Smooth muscle cell (in vitro differentiated cells): ENCODE measurements around the gene RELCH. TPM values are rescaled to one million over a fixed set of nuclear protein-coding genes. Genes with fewer than 3 reads are reported as not detected.

Experiments used
- DNase-seq: peaks from one replicate; lab custom pipeline; 2025; ENCODE audit not compliant: unreplicated experiment; lab: John Stamatoyannopoulos, UW
- H2AFZ ChIP-seq: fragments of 200-600 bp; sonication (generic); 2 replicates; pipeline ENCODE4 v1.6.0; 2016; ENCODE audit warnings: antibody characterized with exemption, low read depth, mild to moderate bottlenecking
- H3F3A ChIP-seq: fragments of 200-600 bp; sonication (generic); 2 replicates; pipeline ENCODE4 v1.6.0; 2017; ENCODE audit warnings: antibody characterized with exemption, low read depth
- H3K27ac ChIP-seq: fragments of 200-600 bp; sonication (generic); 2 replicates; pipeline ENCODE4 v1.5.1; 2016; ENCODE audit warnings: low read depth, mild to moderate bottlenecking
- H3K27me3 ChIP-seq: fragments of 200-600 bp; sonication (generic); 2 replicates; pipeline ENCODE4 v1.6.1; 2016; ENCODE audit warnings: low read depth, mild to moderate bottlenecking
- H3K36me3 ChIP-seq: fragments of 200-600 bp; sonication (generic); 2 replicates; pipeline ENCODE4 v1.5.1; 2016; ENCODE audit warnings: low read depth
- H3K4me1 ChIP-seq: fragments of 200-600 bp; sonication (generic); 2 replicates; pipeline ENCODE4 v1.5.1; 2016; ENCODE audit warnings: low read depth
- H3K4me2 ChIP-seq: fragments of 200-600 bp; sonication (generic); 2 replicates; pipeline ENCODE4 v1.6.0; 2016; ENCODE audit warnings: mild to moderate bottlenecking
- H3K4me3 ChIP-seq: fragments of 200-600 bp; sonication (generic); 2 replicates; pipeline ENCODE4 v1.5.1; 2016; ENCODE audit warnings: mild to moderate bottlenecking
- H3K79me2 ChIP-seq: fragments of 200-600 bp; sonication (generic); 2 replicates; pipeline ENCODE4 v1.6.0; 2016; ENCODE audit warnings: low read depth, mild to moderate bottlenecking
- H3K9ac ChIP-seq: fragments of 200-600 bp; sonication (generic); 2 replicates; pipeline ENCODE4 v1.6.0; 2016; ENCODE audit warnings: low read depth
- H3K9me3 ChIP-seq: fragments of 200-600 bp; sonication (generic); replicated peaks from 2 replicates; pipeline ENCODE4 v1.5.1; 2016; ENCODE audit warnings: low read depth
- H4K20me1 ChIP-seq: fragments of 200-600 bp; sonication (generic); 2 replicates; pipeline ENCODE4 v1.6.0; 2016; ENCODE audit warnings: low read depth
- CTCF ChIP-seq: fragments of 200-600 bp; sonication (generic); IDR thresholded peaks from 2 replicates; pipeline ENCODE4 v1.5.1; 2017; ENCODE audit warnings: borderline replicate concordance, mild to moderate bottlenecking, antibody characterized with exemption; ENCODE audit not compliant: insufficient read depth, poor library complexity, severe bottlenecking
- WGBS: methylation state at CpG from one replicate; pipeline ENCODE4 v1.1.7; 2016; ENCODE audit warnings: low lambda C conversion rate; 5-methylcytosine and 5-hydroxymethylcytosine counted together
- polyA plus RNA-seq: library from polyadenylated mRNA; unstranded; fragments of >200 nt; fragmentation: Nextera tagmentation; extraction: Ambion mirVana; gene quantifications from 2 replicates; pipeline ENCODE4 v1.2.1, GENCODE V29; 2016
- total RNA-seq: library from RNA; depleted of rRNA; stranded (reverse); fragments of >200 nt; gene quantifications from 2 replicates; pipeline ENCODE4 v1.2.3, GENCODE V29; 2014

Gene RELCH
- total and polyA plus RNA-seq, 2 experiments from 2014 or later, result 3.6 to 19.2 TPM

GRCh38 chr18:62336618-62337017 lies 149.6 kb downstream of the RELCH start:
- DNase-seq, result no peak
- Histone ChIP-seq H3K27ac (no peak overlapping the region), H3K79me2 (no peaks in the 10 kb centered on the region), H3K9me3 (no peaks in the 10 kb centered on the region), H4K20me1 (no peaks in the 10 kb centered on the region), H2AFZ (no peak overlapping the region), H3K4me1 (peaks cover 10% of the 10 kb centered on the region), H3K36me3 (no peaks in the 10 kb centered on the region), H3K27me3 (peaks cover 61% of the 10 kb centered on the region), H3K9ac (no peak overlapping the region), H3K4me3 (no peak overlapping the region), H3K4me2 (no peak overlapping the region), H3F3A (no peaks in the 10 kb centered on the region)
- WGBS, result 72% methylated on average over 5 of the region's 5 CpGs
- TF ChIP-seq CTCF, result no peak

- Histone ChIP-seq H3K4me3 (no peak overlapping the region), H4K20me1 (no peaks in the 10 kb centered on the region), H3K4me1 (peaks cover 10% of the 10 kb centered on the region), H3K9ac (no peak overlapping the region), H3K36me3 (no peaks in the 10 kb centered on the region), H3F3A (no peaks in the 10 kb centered on the region), H3K4me2 (no peak overlapping the region), H3K27ac (no peak overlapping the region), H3K27me3 (peaks cover 54% of the 10 kb centered on the region), H3K9me3 (no peaks in the 10 kb centered on the region), H3K79me2 (no peaks in the 10 kb centered on the region), H2AFZ (no peak overlapping the region)
- no peak for DNase-seq
- no peak for TF ChIP-seq CTCF
- WGBS, result 96% methylated on average over 7 of the region's 7 CpGs
These were observed 150.3 kb downstream of the RELCH start for GRCh38 chr18:62337336-62337735.

- 61% methylated on average over 10 of the region's 10 CpGs for WGBS
- H3F3A ChIP-seq, result no peaks in the 10 kb centered on the region
- no peak overlapping the region for H3K4me3 ChIP-seq
- no peak overlapping the region for H3K27ac ChIP-seq
- H4K20me1 ChIP-seq, result no peaks in the 10 kb centered on the region
- no peak overlapping the region for H2AFZ ChIP-seq
- H3K79me2 ChIP-seq, result no peaks in the 10 kb centered on the region
- TF ChIP-seq CTCF, result no peak
- no peak for DNase-seq
- H3K9me3 ChIP-seq, result no peaks in the 10 kb centered on the region
- H3K27me3 ChIP-seq, result peaks cover 57% of the 10 kb centered on the region
- H3K4me2 ChIP-seq, result no peak overlapping the region
- peaks cover 10% of the 10 kb centered on the region for H3K4me1 ChIP-seq
- H3K36me3 ChIP-seq, result no peaks in the 10 kb centered on the region
- H3K9ac ChIP-seq, result no peak overlapping the region
These were observed 151.5 kb downstream of the RELCH start for GRCh38 chr18:62338446-62339105.
